HepG2 (cell line): Measurements from ENCODE around the gene ARMH4. TPM values are rescaled to one million over a fixed set of nuclear protein-coding genes. Genes with fewer than 3 reads are reported as not detected.

Source experiments
- BCL6 ChIP-seq: IDR thresholded peaks from 2 replicates; pipeline ENCODE4 v1.6.1; 2016; ENCODE audit warnings: missing genetic modification reagents, missing compliant biosample characterization
- FOSL2 ChIP-seq: sonication (generic); formaldehyde crosslinking; IDR thresholded peaks from 2 replicates; pipeline ENCODE4 v1.4.0; 2020; ENCODE audit warnings: missing genetic modification reagents
- GRHL1 ChIP-seq: sonication (generic); formaldehyde crosslinking; conservative IDR thresholded peaks from 2 replicates; pipeline ENCODE4 v1.8.0; 2022; ENCODE audit warnings: missing genetic modification reagents
- NBN ChIP-seq: fragments of 450-650 bp; conservative IDR thresholded peaks from 2 replicates; pipeline ENCODE4 v1.6.1; 2017
- NFYB ChIP-seq: sonication (generic); formaldehyde crosslinking; IDR thresholded peaks from 2 replicates; pipeline ENCODE4 v1.4.0; 2020; ENCODE audit warnings: missing genetic modification reagents
- SAP130 ChIP-seq: IDR thresholded peaks from 2 replicates; pipeline ENCODE4 v1.6.1; 2016; ENCODE audit warnings: low read depth
- ZMYM3 ChIP-seq: sonication (generic); formaldehyde crosslinking; IDR thresholded peaks from 2 replicates; pipeline ENCODE4 v1.5.1; 2020; ENCODE audit warnings: mild to moderate bottlenecking, missing genetic modification reagents
- ZNF234 ChIP-seq: sonication (generic); formaldehyde crosslinking; conservative IDR thresholded peaks from 2 replicates; pipeline ENCODE4 v1.5.1; 2020; ENCODE audit warnings: mild to moderate bottlenecking, missing genetic modification reagents
- ZNF598 ChIP-seq: sonication (generic); formaldehyde crosslinking; IDR thresholded peaks from 2 replicates; pipeline ENCODE4 v1.5.1; 2020; ENCODE audit warnings: mild to moderate bottlenecking, missing genetic modification reagents, borderline replicate concordance
- ZNF674 ChIP-seq: sonication (generic); formaldehyde crosslinking; IDR thresholded peaks from 2 replicates; pipeline ENCODE4 v1.5.0; 2020; ENCODE audit warnings: low read depth, mild to moderate bottlenecking, missing genetic modification reagents
- polyA plus RNA-seq, 8 experiments: library from polyadenylated mRNA; depleted of rRNA in 3 of 8; stranded (reverse) in 7 of 8; unstranded in 1 of 8; fragments of >200 nt; fragmentation: Illumina TruSeq in 4 of 8; extraction: Trizol in 4 of 8; gene quantifications; 2 replicates each; pipeline versions ENCODE4 v1.2.1 to v1.2.3, GENCODE V29; 2011 to 2016; ENCODE audit warnings: low read depth in 4 of 8, missing spikeins in 1 of 8, mixed read lengths in 1 of 8; ENCODE audit not compliant: insufficient read depth in 1 of 8
- total RNA-seq, 5 experiments: library from RNA; depleted of rRNA; stranded (reverse); fragments of >200 nt; fragmentation: Illumina TruSeq; extraction: Trizol; gene quantifications; 2 replicates each; pipeline ENCODE4 v1.2.3, GENCODE V29; 2016; ENCODE audit warnings: low read depth in 1 of 5
- TF ChIP-seq, protein P1 (sequence below): sonication (generic); formaldehyde crosslinking; IDR thresholded peaks from 2 replicates; pipeline ENCODE4 v1.8.1; 2022; ENCODE audit warnings: low read depth, mild to moderate bottlenecking, missing genetic modification reagents
- TF ChIP-seq, protein P2 (sequence below): sonication (generic); formaldehyde crosslinking; IDR thresholded peaks from 2 replicates; pipeline ENCODE4 v1.8.0; 2022; ENCODE audit warnings: mild to moderate bottlenecking, missing genetic modification reagents, borderline replicate concordance
- TF ChIP-seq, protein P3 (sequence below): sonication (generic); formaldehyde crosslinking; IDR thresholded peaks from 2 replicates; pipeline ENCODE4 v1.4.0; 2020; ENCODE audit warnings: missing genetic modification reagents
- TF ChIP-seq, protein P4 (sequence below): sonication (generic); formaldehyde crosslinking; IDR thresholded peaks from 2 replicates; pipeline ENCODE4 v1.4.0; 2020; ENCODE audit warnings: missing genetic modification reagents
- TF ChIP-seq, protein P5 (sequence below): sonication (generic); formaldehyde crosslinking; IDR thresholded peaks from 2 replicates; pipeline ENCODE4 v1.4.0; 2020; ENCODE audit warnings: mild to moderate bottlenecking, low read depth, missing genetic modification reagents
- TF ChIP-seq, protein P6 (sequence below): sonication (generic); formaldehyde crosslinking; IDR thresholded peaks from 2 replicates; pipeline ENCODE4 v1.4.0; 2020; ENCODE audit warnings: missing genetic modification reagents

The ARMH4 gene
- total and polyA plus RNA-seq, 2 of the 13 experiments (the other 11 are each of a cell fraction or from before 2014, with no cell fraction given), result 0.02 to 0.18 TPM

GRCh38 chr14:58152014-58152857 lies at the start of gene ARMH4 (continued):
- TF ChIP-seq, protein P1, sequence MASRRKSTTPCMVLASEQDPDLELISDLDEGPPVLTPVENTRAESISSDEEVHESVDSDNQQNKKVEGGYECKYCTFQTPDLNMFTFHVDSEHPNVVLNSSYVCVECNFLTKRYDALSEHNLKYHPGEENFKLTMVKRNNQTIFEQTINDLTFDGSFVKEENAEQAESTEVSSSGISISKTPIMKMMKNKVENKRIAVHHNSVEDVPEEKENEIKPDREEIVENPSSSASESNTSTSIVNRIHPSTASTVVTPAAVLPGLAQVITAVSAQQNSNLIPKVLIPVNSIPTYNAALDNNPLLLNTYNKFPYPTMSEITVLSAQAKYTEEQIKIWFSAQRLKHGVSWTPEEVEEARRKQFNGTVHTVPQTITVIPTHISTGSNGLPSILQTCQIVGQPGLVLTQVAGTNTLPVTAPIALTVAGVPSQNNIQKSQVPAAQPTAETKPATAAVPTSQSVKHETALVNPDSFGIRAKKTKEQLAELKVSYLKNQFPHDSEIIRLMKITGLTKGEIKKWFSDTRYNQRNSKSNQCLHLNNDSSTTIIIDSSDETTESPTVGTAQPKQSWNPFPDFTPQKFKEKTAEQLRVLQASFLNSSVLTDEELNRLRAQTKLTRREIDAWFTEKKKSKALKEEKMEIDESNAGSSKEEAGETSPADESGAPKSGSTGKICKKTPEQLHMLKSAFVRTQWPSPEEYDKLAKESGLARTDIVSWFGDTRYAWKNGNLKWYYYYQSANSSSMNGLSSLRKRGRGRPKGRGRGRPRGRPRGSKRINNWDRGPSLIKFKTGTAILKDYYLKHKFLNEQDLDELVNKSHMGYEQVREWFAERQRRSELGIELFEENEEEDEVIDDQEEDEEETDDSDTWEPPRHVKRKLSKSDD, result no peak
- no peak for TF ChIP-seq FOSL2 (CRISPR knock-in tag)
- TF ChIP-seq, protein P2, sequence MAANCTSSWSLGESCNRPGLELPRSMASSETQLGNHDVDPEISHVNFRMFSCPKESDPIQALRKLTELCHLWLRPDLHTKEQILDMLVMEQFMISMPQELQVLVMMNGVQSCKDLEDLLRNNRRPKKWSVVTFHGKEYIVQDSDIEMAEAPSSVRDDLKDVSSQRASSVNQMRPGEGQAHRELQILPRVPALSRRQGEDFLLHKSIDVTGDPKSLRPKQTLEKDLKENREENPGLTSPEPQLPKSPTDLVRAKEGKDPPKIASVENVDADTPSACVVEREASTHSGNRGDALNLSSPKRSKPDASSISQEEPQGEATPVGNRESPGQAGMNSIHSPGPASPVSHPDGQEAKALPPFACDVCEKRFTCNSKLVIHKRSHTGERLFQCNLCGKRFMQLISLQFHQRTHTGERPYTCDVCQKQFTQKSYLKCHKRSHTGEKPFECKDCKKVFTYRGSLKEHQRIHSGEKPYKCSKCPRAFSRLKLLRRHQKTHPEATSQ (CRISPR knock-in tag), result no peak
- TF ChIP-seq ZNF674, result peak; percentile 46; the same call in 1 of the 2 replicates
- no peak for TF ChIP-seq BCL6 (CRISPR knock-in tag)
- no peak for TF ChIP-seq ZNF598 (CRISPR knock-in tag)
- TF ChIP-seq, protein P3, sequence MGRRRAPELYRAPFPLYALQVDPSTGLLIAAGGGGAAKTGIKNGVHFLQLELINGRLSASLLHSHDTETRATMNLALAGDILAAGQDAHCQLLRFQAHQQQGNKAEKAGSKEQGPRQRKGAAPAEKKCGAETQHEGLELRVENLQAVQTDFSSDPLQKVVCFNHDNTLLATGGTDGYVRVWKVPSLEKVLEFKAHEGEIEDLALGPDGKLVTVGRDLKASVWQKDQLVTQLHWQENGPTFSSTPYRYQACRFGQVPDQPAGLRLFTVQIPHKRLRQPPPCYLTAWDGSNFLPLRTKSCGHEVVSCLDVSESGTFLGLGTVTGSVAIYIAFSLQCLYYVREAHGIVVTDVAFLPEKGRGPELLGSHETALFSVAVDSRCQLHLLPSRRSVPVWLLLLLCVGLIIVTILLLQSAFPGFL (CRISPR knock-in tag), result no peak
- no peak for TF ChIP-seq GRHL1 (CRISPR knock-in tag)
- TF ChIP-seq, protein P4, sequence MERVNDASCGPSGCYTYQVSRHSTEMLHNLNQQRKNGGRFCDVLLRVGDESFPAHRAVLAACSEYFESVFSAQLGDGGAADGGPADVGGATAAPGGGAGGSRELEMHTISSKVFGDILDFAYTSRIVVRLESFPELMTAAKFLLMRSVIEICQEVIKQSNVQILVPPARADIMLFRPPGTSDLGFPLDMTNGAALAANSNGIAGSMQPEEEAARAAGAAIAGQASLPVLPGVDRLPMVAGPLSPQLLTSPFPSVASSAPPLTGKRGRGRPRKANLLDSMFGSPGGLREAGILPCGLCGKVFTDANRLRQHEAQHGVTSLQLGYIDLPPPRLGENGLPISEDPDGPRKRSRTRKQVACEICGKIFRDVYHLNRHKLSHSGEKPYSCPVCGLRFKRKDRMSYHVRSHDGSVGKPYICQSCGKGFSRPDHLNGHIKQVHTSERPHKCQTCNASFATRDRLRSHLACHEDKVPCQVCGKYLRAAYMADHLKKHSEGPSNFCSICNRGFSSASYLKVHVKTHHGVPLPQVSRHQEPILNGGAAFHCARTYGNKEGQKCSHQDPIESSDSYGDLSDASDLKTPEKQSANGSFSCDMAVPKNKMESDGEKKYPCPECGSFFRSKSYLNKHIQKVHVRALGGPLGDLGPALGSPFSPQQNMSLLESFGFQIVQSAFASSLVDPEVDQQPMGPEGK (CRISPR knock-in tag), result 0 out of 2 replicates have a peak, but pooled peaks have one; percentile 16
- TF ChIP-seq, protein P5, sequence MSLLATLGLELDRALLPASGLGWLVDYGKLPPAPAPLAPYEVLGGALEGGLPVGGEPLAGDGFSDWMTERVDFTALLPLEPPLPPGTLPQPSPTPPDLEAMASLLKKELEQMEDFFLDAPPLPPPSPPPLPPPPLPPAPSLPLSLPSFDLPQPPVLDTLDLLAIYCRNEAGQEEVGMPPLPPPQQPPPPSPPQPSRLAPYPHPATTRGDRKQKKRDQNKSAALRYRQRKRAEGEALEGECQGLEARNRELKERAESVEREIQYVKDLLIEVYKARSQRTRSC (CRISPR knock-in tag), result no peak
- TF ChIP-seq SAP130 (CRISPR knock-in tag), result 0 out of 2 replicates have a peak, but pooled peaks have one; percentile 32
- TF ChIP-seq ZMYM3, result no peak
- TF ChIP-seq, protein P6, sequence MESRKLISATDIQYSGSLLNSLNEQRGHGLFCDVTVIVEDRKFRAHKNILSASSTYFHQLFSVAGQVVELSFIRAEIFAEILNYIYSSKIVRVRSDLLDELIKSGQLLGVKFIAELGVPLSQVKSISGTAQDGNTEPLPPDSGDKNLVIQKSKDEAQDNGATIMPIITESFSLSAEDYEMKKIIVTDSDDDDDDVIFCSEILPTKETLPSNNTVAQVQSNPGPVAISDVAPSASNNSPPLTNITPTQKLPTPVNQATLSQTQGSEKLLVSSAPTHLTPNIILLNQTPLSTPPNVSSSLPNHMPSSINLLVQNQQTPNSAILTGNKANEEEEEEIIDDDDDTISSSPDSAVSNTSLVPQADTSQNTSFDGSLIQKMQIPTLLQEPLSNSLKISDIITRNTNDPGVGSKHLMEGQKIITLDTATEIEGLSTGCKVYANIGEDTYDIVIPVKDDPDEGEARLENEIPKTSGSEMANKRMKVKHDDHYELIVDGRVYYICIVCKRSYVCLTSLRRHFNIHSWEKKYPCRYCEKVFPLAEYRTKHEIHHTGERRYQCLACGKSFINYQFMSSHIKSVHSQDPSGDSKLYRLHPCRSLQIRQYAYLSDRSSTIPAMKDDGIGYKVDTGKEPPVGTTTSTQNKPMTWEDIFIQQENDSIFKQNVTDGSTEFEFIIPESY, result no peak
- TF ChIP-seq ZNF234 (CRISPR knock-in tag), result no peak
- peak; percentile 45 for TF ChIP-seq NFYB (CRISPR knock-in tag)
- TF ChIP-seq NBN, result no peak
